Measurements from ENCODE around the gene BEND7.

- TF ChIP-seq CTCF (IDR thresholded peaks at IDR 0.05) (no peak), POLR2A (IDR thresholded peaks at IDR 0.05) (no peak), POLR2AphosphoS5 (IDR thresholded peaks at IDR 0.05) (no peak)
Measured at GRCh38 chr10:13496164-13496563, 32.6 kb downstream of the BEND7 start.
